Karpas-422 (cell line): ENCODE results near the gene KRT20. TPM values are rescaled to one million over a fixed set of nuclear protein-coding genes. Genes with fewer than 3 reads are reported as not detected.

Experiments used
- total RNA-seq: library from RNA; depleted of rRNA; stranded (reverse); fragments of >200 nt; shearing (Covaris generic); gene quantifications from 2 replicates; pipeline ENCODE4 v1.2.3, GENCODE V29; 2014; ENCODE audit warnings: low replicate concordance; rRNA removed

Gene KRT20
- total RNA-seq, 1 experiment from 2014 or later, result not detected

Other genes with a start within 250 kb of the KRT20 start
- 68.6 and 72.2 TPM in 2 replicates for gene SMARCE1, start 237.4 kb downstream of the KRT20 start, total RNA-seq
- not detected in 2 replicates for gene KRT222, start 220.1 kb downstream of the KRT20 start, total RNA-seq
- not detected in 2 replicates for gene KRT24, start 181.5 kb downstream of the KRT20 start, total RNA-seq
- gene KRT25, start 129.9 kb downstream of the KRT20 start, total RNA-seq, result not detected in 2 replicates
- not detected in 2 replicates for gene KRT26, start 113.0 kb downstream of the KRT20 start, total RNA-seq
- gene KRT27, start 102.7 kb downstream of the KRT20 start, total RNA-seq, result not detected in 2 replicates
- not detected in 2 replicates for gene KRT28, start 85.3 kb downstream of the KRT20 start, total RNA-seq
- gene KRT10, start 62.6 kb downstream of the KRT20 start, total RNA-seq, result 14.9 and 21.6 TPM in 2 replicates
- gene KRT12, start 18.0 kb downstream of the KRT20 start, total RNA-seq, result not detected in 2 replicates
- not detected in 2 replicates for gene KRT23, start 52.4 kb upstream of the KRT20 start, total RNA-seq
- gene KRT39, start 81.7 kb upstream of the KRT20 start, total RNA-seq, result not detected in 2 replicates
- not detected in 2 replicates for gene KRT40, start 99.1 kb upstream of the KRT20 start, total RNA-seq
- gene KRTAP3-3, start 108.9 kb upstream of the KRT20 start, total RNA-seq, result not detected in 2 replicates
- not detected in 2 replicates for gene KRTAP3-2, start 114.7 kb upstream of the KRT20 start, total RNA-seq
- gene KRTAP3-1, start 123.9 kb upstream of the KRT20 start, total RNA-seq, result not detected in 2 replicates
- gene KRTAP1-5, start 142.0 kb upstream of the KRT20 start, total RNA-seq, result not detected in 2 replicates
- not detected in 2 replicates for gene KRTAP1-4, start 145.0 kb upstream of the KRT20 start, total RNA-seq
- gene KRTAP1-3, start 149.6 kb upstream of the KRT20 start, total RNA-seq, result not detected in 2 replicates
- not detected in 2 replicates for gene KRTAP1-1, start 156.2 kb upstream of the KRT20 start, total RNA-seq
- not detected in 2 replicates for gene KRTAP2-1, start 162.1 kb upstream of the KRT20 start, total RNA-seq
- gene KRTAP2-2, start 170.0 kb upstream of the KRT20 start, total RNA-seq, result not detected in 2 replicates
- not detected in 2 replicates for gene KRTAP2-3, start 174.9 kb upstream of the KRT20 start, total RNA-seq
- gene KRTAP2-4, start 180.6 kb upstream of the KRT20 start, total RNA-seq, result not detected in 2 replicates
- gene KRTAP4-7, start 198.9 kb upstream of the KRT20 start, total RNA-seq, result not detected in 2 replicates
- not detected in 2 replicates for gene KRTAP4-8, start 212.9 kb upstream of the KRT20 start, total RNA-seq
- gene KRTAP4-16, start 217.0 kb upstream of the KRT20 start, total RNA-seq, result not detected in 2 replicates
- gene KRTAP4-9, start 220.1 kb upstream of the KRT20 start, total RNA-seq, result not detected in 2 replicates
- gene KRTAP4-11, start 233.1 kb upstream of the KRT20 start, total RNA-seq, result not detected in 2 replicates
- not detected in 2 replicates for gene KRTAP4-12, start 238.9 kb upstream of the KRT20 start, total RNA-seq